Measurements from ENCODE around the gene XPNPEP2. TPM values are rescaled to one million over a fixed set of nuclear protein-coding genes. Genes with fewer than 3 reads are reported as not detected.

The XPNPEP2 gene
- polyA plus RNA-seq, 6 donors from 2014 or later, result 0.11 to 0.58 (median 0.22) TPM; not detected in 2

DNA sequence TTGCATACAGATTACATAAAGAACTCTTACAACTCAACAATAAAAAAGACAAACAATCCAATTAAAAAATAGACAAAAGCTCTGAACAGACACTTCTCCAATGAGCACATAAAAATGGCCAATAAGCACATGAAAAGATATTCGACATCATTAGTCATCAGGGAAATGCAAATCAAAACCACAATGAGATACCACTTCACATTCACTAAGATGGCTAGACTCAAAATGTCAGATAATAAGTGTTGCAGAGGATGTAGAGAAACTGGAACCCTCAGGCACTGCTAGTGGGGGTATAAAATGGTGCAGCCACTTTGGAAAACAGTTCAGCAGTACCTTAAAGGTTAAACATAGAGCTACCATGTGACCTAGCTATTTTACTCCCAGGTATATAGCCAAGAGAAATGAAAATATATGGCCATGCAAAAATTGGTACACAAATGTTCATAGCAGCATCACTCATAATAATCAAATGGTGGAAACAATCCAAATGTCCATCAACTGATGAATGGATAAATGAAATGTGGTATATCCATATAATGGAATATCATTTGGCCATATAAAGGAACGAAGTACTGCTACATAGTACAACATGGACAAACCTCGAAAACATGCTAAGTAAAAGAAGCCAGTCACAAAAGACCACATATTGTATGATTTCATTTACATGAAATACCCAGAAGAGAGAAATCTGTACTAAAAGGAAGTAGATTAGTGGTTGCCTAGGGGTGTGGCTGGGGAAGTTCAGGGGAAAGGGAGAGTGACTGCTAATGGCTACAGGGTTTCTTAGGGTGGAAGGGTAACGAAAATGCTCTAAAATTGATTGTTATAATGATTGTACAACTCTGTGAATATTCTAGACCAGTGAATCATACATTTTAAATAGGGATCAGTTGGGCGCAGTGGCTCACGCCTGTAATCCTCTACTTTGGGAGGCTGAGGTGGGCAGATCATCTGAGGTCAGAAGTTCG is 70.3 kb downstream of the XPNPEP2 start:
- H3K4me1 Mint-ChIP-seq, result peaks cover 4 to 20% (median 7%) of the 10 kb centered on the region in 3 donors
- no peaks in the 10 kb centered on the region for H3K27me3 Mint-ChIP-seq
- peak in 1 of 2 donors; percentile 27 for ATAC-seq (ENCODE audit: low read depth in 2 of 2)
- DNase-seq, result no peak
- peak overlapping the region in 1 of 6 donors; percentile 67 for H3K27ac Mint-ChIP-seq
- H3K9me3 Mint-ChIP-seq, result peaks cover 0 to 5% (median 0%) of the 10 kb centered on the region in 7 donors
- H3K36me3 Mint-ChIP-seq, result no peaks in the 10 kb centered on the region
- peak overlapping the region in 2 of 8 donors; percentile 17 to 26 for H3K4me3 Mint-ChIP-seq

GRCh38 chrX:129813662-129814368 is 75.0 kb downstream of the XPNPEP2 start:
- H3K9me3 Mint-ChIP-seq, result peaks cover 0 to 2% (median 0%) of the 10 kb centered on the region in 7 donors
- ATAC-seq (ENCODE audit: low read depth in 2 of 2), result no peak

GRCh38 chrX:129818123-129818522 is 79.3 kb downstream of the XPNPEP2 start:
- H3K9me3 Mint-ChIP-seq, result peaks cover 0 to 2% (median 0%) of the 10 kb centered on the region in 7 donors
- H3K4me1 Mint-ChIP-seq, result no peaks in the 10 kb centered on the region
- H3K27me3 Mint-ChIP-seq, result no peaks in the 10 kb centered on the region
- no peak overlapping the region for H3K27ac Mint-ChIP-seq
- ATAC-seq (ENCODE audit: low read depth in 2 of 2), result no peak
- H3K36me3 Mint-ChIP-seq, result peaks cover 0 to 7% of the 10 kb centered on the region in 2 donors
- peak overlapping the region in 1 of 8 donors; percentile 35 for H3K4me3 Mint-ChIP-seq
- no peak for DNase-seq

More at GRCh38 chrX:129813662-129814368, 75.0 kb downstream of the XPNPEP2 start:
- Mint-ChIP-seq H3K27me3 (no peaks in the 10 kb centered on the region), H3K36me3 (peaks cover 0 to 7% of the 10 kb centered on the region in 2 donors), H3K4me1 (peaks cover 2 to 6% (median 4%) of the 10 kb centered on the region in 3 donors), H3K4me3 (no peak overlapping the region), H3K27ac (no peak overlapping the region)
- no peak for DNase-seq

Other genes starting within 250 kb of the XPNPEP2 start
- gene SMARCA1, start 215.5 kb upstream of the XPNPEP2 start, polyA plus RNA-seq (ENCODE audit: low read depth in 6 of 6), result under 1 TPM in 5 of 6 donors, not detected in 1; 0.24 to 0.89 (median 0.40) TPM
- 1 to 10 TPM in 2 of 6 donors, under 1 TPM in 3, not detected in 1; 0.35 to 1.6 (median 0.97) TPM for gene OCRL, start 198.7 kb upstream of the XPNPEP2 start, polyA plus RNA-seq (ENCODE audit: low read depth in 6 of 6)
- not detected for gene APLN, start 84.0 kb upstream of the XPNPEP2 start, polyA plus RNA-seq (ENCODE audit: low read depth in 6 of 6)
- gene SASH3, start 41.0 kb downstream of the XPNPEP2 start, polyA plus RNA-seq (ENCODE audit: low read depth in 6 of 6), result 100 to 1,000 TPM in 4 of 6 donors, 10 to 100 TPM in 2; 89.4 to 191 (median 128) TPM
- gene ZDHHC9, start 104.9 kb downstream of the XPNPEP2 start, polyA plus RNA-seq (ENCODE audit: low read depth in 6 of 6), result 1 to 10 TPM in 5 of 6 donors, not detected in 1; 2.9 to 5.2 (median 3.8) TPM
- 10 to 100 TPM in 1 of 6 donors, 1 to 10 TPM in 4, under 1 TPM in 1; 0.60 to 11.3 (median 6.4) TPM for gene UTP14A, start 167.2 kb downstream of the XPNPEP2 start, polyA plus RNA-seq (ENCODE audit: low read depth in 6 of 6)
- gene BCORL1, start 243.7 kb downstream of the XPNPEP2 start, polyA plus RNA-seq (ENCODE audit: low read depth in 6 of 6), result 1 to 10 TPM in 2 of 6 donors, under 1 TPM in 3, not detected in 1; 0.31 to 2.1 (median 0.70) TPM